ENCODE data around the gene UBE2L5. TPM values are rescaled to one million over a fixed set of nuclear protein-coding genes. Genes with fewer than 3 reads are reported as not detected.

Gene UBE2L5
- total and polyA plus RNA-seq, 2 of the 13 experiments (the other 11 are each of a cell fraction or from before 2014, with no cell fraction given), result 0.13 TPM; not detected in 1

- TF ChIP-seq MAX (IDR thresholded peaks at IDR 0.05), result peak; percentile 70
- peak; percentile 70; the same call in 1 of the 2 replicates for TF ChIP-seq ZNF501 (CRISPR knock-in tag; IDR thresholded peaks at IDR 0.05)
- no peak for TF ChIP-seq ZNF549 (CRISPR knock-in tag; IDR thresholded peaks at IDR 0.05)
- TF ChIP-seq CBX5 (CRISPR knock-in tag; IDR thresholded peaks at IDR 0.05; ENCODE audit: borderline replicate concordance), result peak; percentile 46; the same call in 1 of the 2 replicates
- TF ChIP-seq ARNT2 (CRISPR knock-in tag; IDR thresholded peaks at IDR 0.05; ENCODE audit: low read depth), result 0 out of 2 replicates have a peak, but pooled peaks have one; percentile 39
- TF ChIP-seq GABPA (IDR thresholded peaks at IDR 0.05; ENCODE audit: low read depth, low read length), result no peak
- TF ChIP-seq GABPA (CRISPR knock-in tag; IDR thresholded peaks at IDR 0.05; ENCODE audit: low read depth), result peak; percentile 12; the same call in 1 of the 2 replicates
- TF ChIP-seq HDAC6 (IDR thresholded peaks at IDR 0.05; ENCODE audit: low read depth, low read length), result no peak
- TF ChIP-seq KMT2B (CRISPR knock-in tag; IDR thresholded peaks at IDR 0.05), result 0 out of 2 replicates have a peak, but pooled peaks have one; percentile 40
- no peak for TF ChIP-seq ZNF382 (CRISPR knock-in tag; IDR thresholded peaks at IDR 0.05; ENCODE audit: borderline replicate concordance)
- peak; percentile 62; the same call in 1 of the 2 replicates for TF ChIP-seq DRAP1 (CRISPR knock-in tag; IDR thresholded peaks at IDR 0.05)
- no peak; the same call in 1 of the 2 replicates for TF ChIP-seq ZNF746 (CRISPR knock-in tag; IDR thresholded peaks at IDR 0.05)
- TF ChIP-seq ZNF737 (CRISPR knock-in tag; IDR thresholded peaks at IDR 0.05; ENCODE audit: borderline replicate concordance), result no peak
- TF ChIP-seq ETV5 (CRISPR knock-in tag; IDR thresholded peaks at IDR 0.05; ENCODE audit: borderline replicate concordance), result 0 out of 2 replicates have a peak, but pooled peaks have one; percentile 19
- TF ChIP-seq ZNF703 (CRISPR knock-in tag; IDR thresholded peaks at IDR 0.05; ENCODE audit: borderline replicate concordance), result no peak
- TF ChIP-seq FOXA1 (IDR thresholded peaks at IDR 0.05), result no peak
- TF ChIP-seq FOXA1 (CRISPR knock-in tag; IDR thresholded peaks at IDR 0.05), result peak; percentile 72
- TF ChIP-seq RAD51 (IDR thresholded peaks at IDR 0.05; ENCODE audit: borderline replicate concordance), result peak; percentile 98
- TF ChIP-seq ZNF331 (CRISPR knock-in tag; IDR thresholded peaks at IDR 0.05), result peak; percentile 90; the same call in 1 of the 2 replicates
- TF ChIP-seq GATA4 (IDR thresholded peaks at IDR 0.05; ENCODE audit: borderline replicate concordance, low read depth), result 0 out of 2 replicates have a peak, but pooled peaks have one; percentile 35
- TF ChIP-seq NKX3-1 (CRISPR knock-in tag; IDR thresholded peaks at IDR 0.05), result 0 out of 2 replicates have a peak, but pooled peaks have one; percentile 42
- TF ChIP-seq BHLHE40 (IDR thresholded peaks at IDR 0.05; ENCODE audit: low read length), result peak; percentile 92
- TF ChIP-seq ARNTL (CRISPR knock-in tag; IDR thresholded peaks at IDR 0.05), result peak; percentile 100
- TF ChIP-seq BCL6 (CRISPR knock-in tag; IDR thresholded peaks at IDR 0.05), result peak; percentile 88
- TF ChIP-seq ZNF431 (CRISPR knock-in tag; IDR thresholded peaks at IDR 0.05; ENCODE audit: borderline replicate concordance, low read depth), result no peak
- no peak for TF ChIP-seq ZNF253 (CRISPR knock-in tag; IDR thresholded peaks at IDR 0.05; ENCODE audit: borderline replicate concordance)
- no peak for TF ChIP-seq ZNF383 (CRISPR knock-in tag; IDR thresholded peaks at IDR 0.05; ENCODE audit: borderline replicate concordance)
- peak; percentile 66; the same call in 1 of the 2 replicates for TF ChIP-seq ZBTB20 (CRISPR knock-in tag; IDR thresholded peaks at IDR 0.05; ENCODE audit: borderline replicate concordance, low read depth)
Observed at GRCh38 chr13:30395192-30396158, 26.8 kb upstream of the UBE2L5 start (continued).

Measured in HepG2 (cell line).